Subcutaneous adipose tissue (tissue), 4 donors: ENCODE measurements around the gene TCEAL8. TPM values are rescaled to one million over a fixed set of nuclear protein-coding genes. Genes with fewer than 3 reads are reported as not detected.

ENCODE experiments used
- total RNA-seq, 4 donors: library from RNA; depleted of rRNA; stranded (reverse); fragments of >200 nt; gene quantifications; one replicate each; pipeline ENCODE4 v1.1.0, GENCODE V29; 2016
- TF ChIP-seq, protein P1 (sequence below): fragments of 450-650 bp; IDR thresholded peaks from one replicate; pipeline ENCODE4 v1.5.1; 2016; ENCODE audit warnings: low read depth, mild to moderate bottlenecking, control low read depth, antibody characterized with exemption, moderate library complexity

The TCEAL8 gene
- total RNA-seq, 4 donors from 2014 or later: 44.8 to 72.1 (median 57.8) TPM

DNA sequence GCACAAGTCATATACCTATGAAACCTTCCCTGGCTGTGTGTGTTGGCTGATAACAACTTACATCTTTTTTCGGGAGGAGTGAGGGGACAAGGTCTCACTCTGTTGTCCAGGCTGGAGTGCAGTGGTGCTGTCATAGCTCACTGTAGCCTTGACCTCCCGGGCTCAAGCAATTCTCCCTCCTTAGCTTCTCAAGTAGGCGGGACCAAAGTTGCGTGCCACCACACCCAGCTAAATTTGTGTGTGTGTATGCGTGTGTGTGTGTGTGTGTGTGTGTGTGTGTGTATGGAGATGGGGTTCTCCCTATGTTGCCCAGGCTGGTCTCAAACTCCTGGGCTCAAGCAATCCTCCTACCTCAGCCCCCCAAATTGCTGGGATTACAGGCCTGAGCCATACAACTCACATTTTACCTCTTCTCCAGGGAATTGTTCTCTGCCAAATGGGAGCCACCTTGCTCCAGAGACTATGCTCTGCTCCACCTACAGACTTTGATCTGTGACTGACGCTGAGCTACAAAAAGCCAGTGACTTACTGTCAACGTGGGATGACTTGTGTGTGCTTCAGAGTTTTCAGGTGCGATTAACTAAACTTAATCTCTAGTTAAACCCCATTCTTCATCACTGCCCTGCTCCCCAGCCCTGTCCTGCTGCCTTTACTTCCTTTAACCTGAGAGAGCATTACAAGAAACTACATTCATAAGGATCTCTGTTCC lies 42.1 kb downstream of the TCEAL8 start:
- TF ChIP-seq, protein P1, sequence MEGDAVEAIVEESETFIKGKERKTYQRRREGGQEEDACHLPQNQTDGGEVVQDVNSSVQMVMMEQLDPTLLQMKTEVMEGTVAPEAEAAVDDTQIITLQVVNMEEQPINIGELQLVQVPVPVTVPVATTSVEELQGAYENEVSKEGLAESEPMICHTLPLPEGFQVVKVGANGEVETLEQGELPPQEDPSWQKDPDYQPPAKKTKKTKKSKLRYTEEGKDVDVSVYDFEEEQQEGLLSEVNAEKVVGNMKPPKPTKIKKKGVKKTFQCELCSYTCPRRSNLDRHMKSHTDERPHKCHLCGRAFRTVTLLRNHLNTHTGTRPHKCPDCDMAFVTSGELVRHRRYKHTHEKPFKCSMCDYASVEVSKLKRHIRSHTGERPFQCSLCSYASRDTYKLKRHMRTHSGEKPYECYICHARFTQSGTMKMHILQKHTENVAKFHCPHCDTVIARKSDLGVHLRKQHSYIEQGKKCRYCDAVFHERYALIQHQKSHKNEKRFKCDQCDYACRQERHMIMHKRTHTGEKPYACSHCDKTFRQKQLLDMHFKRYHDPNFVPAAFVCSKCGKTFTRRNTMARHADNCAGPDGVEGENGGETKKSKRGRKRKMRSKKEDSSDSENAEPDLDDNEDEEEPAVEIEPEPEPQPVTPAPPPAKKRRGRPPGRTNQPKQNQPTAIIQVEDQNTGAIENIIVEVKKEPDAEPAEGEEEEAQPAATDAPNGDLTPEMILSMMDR: no peak

DNA sequence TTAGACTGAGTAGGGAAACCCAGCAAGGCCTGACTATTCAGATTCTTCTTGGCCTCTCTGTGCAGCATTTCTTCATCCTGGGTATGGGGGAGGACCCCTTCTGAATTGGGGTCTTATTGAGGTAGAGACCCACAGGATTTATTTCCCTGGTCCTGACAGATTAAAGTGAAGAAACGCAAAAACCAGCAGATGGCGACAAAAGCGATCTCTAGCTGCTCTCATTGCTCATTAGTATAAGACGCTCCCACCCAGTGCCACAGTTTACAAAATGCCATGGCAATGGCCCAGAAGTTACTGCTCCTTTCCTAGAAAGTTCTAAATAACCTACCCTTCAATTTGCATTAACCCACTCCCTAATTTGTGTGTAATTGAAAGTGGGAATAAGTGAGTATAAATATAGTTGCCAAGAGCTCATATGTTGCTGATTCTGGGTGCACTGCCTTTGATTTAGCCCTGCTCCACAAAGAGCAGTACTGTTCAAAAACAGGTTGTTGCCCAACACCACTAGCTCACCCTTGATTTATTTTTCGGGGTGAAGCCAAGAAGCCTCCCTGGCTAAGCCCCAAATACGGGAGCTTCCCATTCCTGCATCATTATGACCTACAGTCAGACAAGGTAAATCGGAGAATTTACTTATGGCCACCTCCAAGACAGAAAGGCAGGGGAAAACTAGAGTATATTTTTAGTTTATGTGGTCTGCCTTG lies 43.8 kb downstream of the TCEAL8 start:
- TF ChIP-seq, protein P1: no peak

DNA sequence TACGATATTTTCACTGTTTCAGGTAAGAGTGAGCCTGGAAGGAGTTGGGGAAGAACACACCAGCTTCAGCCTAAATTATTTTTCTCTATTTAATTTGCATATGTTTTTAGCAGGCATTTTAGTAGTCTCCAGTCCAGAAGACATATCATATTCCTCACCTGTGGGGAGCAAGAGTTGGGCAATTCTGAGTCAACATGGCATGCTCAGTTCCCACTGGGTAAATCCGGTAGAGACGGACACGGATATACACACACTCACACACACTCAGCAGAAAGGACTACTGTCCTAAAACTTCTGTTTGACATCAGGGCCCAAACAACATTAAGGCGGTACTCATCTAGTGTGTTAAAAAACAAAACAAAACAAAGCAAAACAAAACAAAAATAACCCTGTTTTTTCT lies 44.9 kb downstream of the TCEAL8 start:
- TF ChIP-seq, protein P1: no peak

Other genes starting within 250 kb of the TCEAL8 start
- gene BEX1, start 191.0 kb downstream of the TCEAL8 start, total RNA-seq: not detected
- gene NXF3, start 162.0 kb downstream of the TCEAL8 start, total RNA-seq: 1 to 10 TPM; 2.1 to 8.3 (median 3.5) TPM
- 10 to 100 TPM; 13.9 to 36.7 (median 15.5) TPM for gene BEX4, start 40.0 kb downstream of the TCEAL8 start, total RNA-seq
- gene TCEAL5, start 21.6 kb upstream of the TCEAL8 start, total RNA-seq: not detected
- gene BEX2, start 55.8 kb upstream of the TCEAL8 start, total RNA-seq: 1 to 10 TPM in 3 of 4 donors, not detected in 1; 1.1 to 1.5 (median 1.3) TPM
- gene TCEAL7, start 75.1 kb upstream of the TCEAL8 start, total RNA-seq: 1 to 10 TPM; 2.6 to 4.8 (median 3.8) TPM
- 10 to 100 TPM; 38.8 to 90.0 (median 60.0) TPM for gene TCEAL9, start 101.4 kb upstream of the TCEAL8 start, total RNA-seq
- 10 to 100 TPM; 48.1 to 80.8 (median 69.6) TPM for gene BEX3, start 121.4 kb upstream of the TCEAL8 start, total RNA-seq